Aorta (tissue), 5 donors: ENCODE data around the gene PADI4. TPM values are rescaled to one million over a fixed set of nuclear protein-coding genes. Genes with fewer than 3 reads are reported as not detected.

Experiments
- ATAC-seq: fragments of 200-7000 bp; cut with Tn5 transposase; one replicate; pipeline ENCODE4 v1.9.1; 2022; ENCODE audit warnings: moderate library complexity; ENCODE audit not compliant: low FRiP score
- DNase-seq, 2 donors: peaks; one replicate each; pipeline ENCODE4 v3.0.0-alpha.2; 2020
- H3K27ac ChIP-seq, 2 donors: one replicate each; pipeline ENCODE4 v1.5.1; 2013; ENCODE audit warnings: low read length in 2 of 2, mild to moderate bottlenecking in 2 of 2, moderate library complexity in 2 of 2, control low read depth in 1 of 2, inconsistent platforms in 1 of 2, low read depth in 1 of 2
- H3K27me3 ChIP-seq, 2 donors: one replicate each; pipeline ENCODE4 v1.6.1; 2013; ENCODE audit warnings: control low read depth in 1 of 2, low read length in 1 of 2, mild to moderate bottlenecking in 1 of 2, moderate library complexity in 1 of 2; ENCODE audit not compliant: insufficient read depth in 2 of 2, control insufficient read depth in 1 of 2
- H3K36me3 ChIP-seq, 2 donors: one replicate each; pipeline ENCODE4 v1.6.1; 2013; ENCODE audit warnings: control low read depth in 1 of 2, low read length in 1 of 2, mild to moderate bottlenecking in 1 of 2; ENCODE audit not compliant: insufficient read depth in 2 of 2, control insufficient read depth in 1 of 2
- H3K4me1 ChIP-seq, 2 donors: one replicate each; pipeline ENCODE4 v1.6.1; 2013; ENCODE audit warnings: low read length in 2 of 2, control low read depth in 1 of 2, mild to moderate bottlenecking in 1 of 2, moderate library complexity in 1 of 2; ENCODE audit not compliant: insufficient read depth in 2 of 2, control insufficient read depth in 1 of 2
- H3K4me3 ChIP-seq, 2 donors: one replicate each; pipeline ENCODE4 v1.5.1; 2013; ENCODE audit warnings: low read length in 2 of 2, control low read depth in 1 of 2, mild to moderate bottlenecking in 1 of 2
- H3K9me3 ChIP-seq: one replicate; pipeline ENCODE4 v1.6.1; 2013; ENCODE audit warnings: mild to moderate bottlenecking, low read length; ENCODE audit not compliant: control insufficient read depth
- WGBS, 2 donors: extraction: QIAGEN DNeasy Blood & Tissue Kit; methylation state at CpG; one replicate each; pipeline ENCODE4 v1.1.7; 2013; 5-methylcytosine and 5-hydroxymethylcytosine counted together
- intact Hi-C, 2 donors: fragments of 100-400 bp; cut with DNase I; formaldehyde crosslinking; loops; one replicate each; pipeline versions ENCODE4 v1.14.2 to v1.15.0; 2022
- polyA plus RNA-seq, 2 donors: library from polyadenylated mRNA; stranded (reverse); fragments of 200-250 nt; gene quantifications; one replicate each; pipeline ENCODE4 v1.2.3, GENCODE V29; 2013
- total RNA-seq, 2 donors: library from RNA; stranded (reverse); fragmentation: NEBNext Ultra II Directional; extraction: Animal tissue kit (Norgen Biotek cat#: 25700); gene quantifications; one replicate each; pipeline ENCODE4 v1.2.1, GENCODE V29; 2021
- donor health status: healthy with polysubstance abuse.
- donor health status: Bipolar disorder and iron deficiency.
- donor health status: DM: no; HTN: no; CAD: no.
- donor health status: DM: no; HTN: no; CAD: no.
- donor health status: DM: yes; HTN: yes; CAD: no.

Gene PADI4
- total and polyA plus RNA-seq, 4 donors, result 1.7 to 2.1 TPM; not detected in 2

DNA sequence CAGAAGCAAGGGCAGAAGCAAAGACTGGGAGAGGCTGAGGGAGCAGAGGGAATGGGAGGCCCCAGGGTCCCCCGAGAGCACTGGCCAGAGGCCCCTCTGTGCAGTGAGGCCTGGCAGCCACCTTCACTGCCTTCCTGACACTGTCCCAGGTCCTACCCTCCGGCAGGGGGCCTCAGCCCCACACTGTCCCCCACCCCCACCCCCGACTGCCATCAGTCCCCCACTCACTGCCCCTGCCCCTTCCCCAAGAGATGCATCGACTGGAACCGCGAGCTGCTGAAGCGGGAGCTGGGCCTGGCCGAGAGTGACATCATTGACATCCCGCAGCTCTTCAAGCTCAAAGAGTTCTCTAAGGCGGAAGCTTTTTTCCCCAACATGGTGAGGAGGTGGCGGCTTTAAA is 51.0 kb downstream of the PADI4 start:
- Histone ChIP-seq H3K27me3 (no peaks in the 10 kb centered on the region), H3K9me3 (no peaks in the 10 kb centered on the region), H3K36me3 (no peaks in the 10 kb centered on the region), H3K4me3 (no peak overlapping the region), H3K27ac (no peak overlapping the region), H3K4me1 (no peaks in the 10 kb centered on the region)
- 35 to 45% methylated on average over 11 of the region's 11 CpGs for WGBS, 2 donors
- ATAC-seq (no peak), DNase-seq (no peak)
- intact Hi-C loops, result no loop called here

- no peak for ATAC-seq
- no peaks in the 10 kb centered on the region for H3K4me1 ChIP-seq
- no peaks in the 10 kb centered on the region for H3K27me3 ChIP-seq
- intact Hi-C loops, result no loop called here
- no peaks in the 10 kb centered on the region for H3K36me3 ChIP-seq
- no peaks in the 10 kb centered on the region for H3K9me3 ChIP-seq
- DNase-seq, result no peak
- no peak overlapping the region for H3K27ac ChIP-seq
- H3K4me3 ChIP-seq, result no peak overlapping the region
- WGBS, 2 donors, result 86% methylated on average over 9 of the region's 9 CpGs
Observed at GRCh38 chr1:17359808-17360207, 51.8 kb downstream of the PADI4 start.

GRCh38 chr1:17360272-17360956 is 52.4 kb downstream of the PADI4 start:
- H3K36me3 ChIP-seq, result no peaks in the 10 kb centered on the region
- intact Hi-C loops, result no loop called here
- no peak for ATAC-seq
- no peak overlapping the region for H3K27ac ChIP-seq
- DNase-seq, result no peak
- H3K4me1 ChIP-seq, result no peaks in the 10 kb centered on the region
- H3K4me3 ChIP-seq, result no peak overlapping the region
- no peaks in the 10 kb centered on the region for H3K27me3 ChIP-seq
- H3K9me3 ChIP-seq, result no peaks in the 10 kb centered on the region
- 79 to 84% methylated on average over 11 of the region's 11 CpGs for WGBS, 2 donors

GRCh38 chr1:17361687-17362086 is 53.7 kb downstream of the PADI4 start:
- WGBS, 2 donors, result 61 to 71% methylated on average over 4 of the region's 4 CpGs
- Histone ChIP-seq H3K27me3 (no peaks in the 10 kb centered on the region), H3K9me3 (no peaks in the 10 kb centered on the region), H3K4me3 (no peak overlapping the region), H3K4me1 (no peaks in the 10 kb centered on the region), H3K36me3 (no peaks in the 10 kb centered on the region), H3K27ac (no peak overlapping the region)
- ATAC-seq (no peak), DNase-seq (no peak)
- intact Hi-C loops, result no loop called here

DNA sequence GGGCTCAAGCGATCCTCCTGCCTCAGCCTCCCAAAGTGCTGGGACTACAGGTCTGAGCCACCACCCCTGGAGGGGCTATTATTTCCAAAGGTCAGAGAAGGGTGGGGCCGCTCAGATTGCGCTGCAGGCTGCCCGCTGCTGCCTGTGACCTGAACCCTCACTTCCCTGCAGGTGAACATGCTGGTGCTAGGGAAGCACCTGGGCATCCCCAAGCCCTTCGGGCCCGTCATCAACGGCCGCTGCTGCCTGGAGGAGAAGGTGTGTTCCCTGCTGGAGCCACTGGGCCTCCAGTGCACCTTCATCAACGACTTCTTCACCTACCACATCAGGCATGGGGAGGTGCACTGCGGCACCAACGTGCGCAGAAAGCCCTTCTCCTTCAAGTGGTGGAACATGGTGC is 55.4 kb downstream of the PADI4 start:
- Histone ChIP-seq H3K4me1 (no peaks in the 10 kb centered on the region), H3K4me3 (no peak overlapping the region), H3K27me3 (no peaks in the 10 kb centered on the region), H3K9me3 (no peaks in the 10 kb centered on the region), H3K27ac (no peak overlapping the region), H3K36me3 (no peaks in the 10 kb centered on the region)
- intact Hi-C loops, result no loop called here
- ATAC-seq, result no peak
- DNase-seq, result no peak
- WGBS, 2 donors, result 84 to 88% methylated on average over 11 to 12 of the region's 12 CpGs

DNA sequence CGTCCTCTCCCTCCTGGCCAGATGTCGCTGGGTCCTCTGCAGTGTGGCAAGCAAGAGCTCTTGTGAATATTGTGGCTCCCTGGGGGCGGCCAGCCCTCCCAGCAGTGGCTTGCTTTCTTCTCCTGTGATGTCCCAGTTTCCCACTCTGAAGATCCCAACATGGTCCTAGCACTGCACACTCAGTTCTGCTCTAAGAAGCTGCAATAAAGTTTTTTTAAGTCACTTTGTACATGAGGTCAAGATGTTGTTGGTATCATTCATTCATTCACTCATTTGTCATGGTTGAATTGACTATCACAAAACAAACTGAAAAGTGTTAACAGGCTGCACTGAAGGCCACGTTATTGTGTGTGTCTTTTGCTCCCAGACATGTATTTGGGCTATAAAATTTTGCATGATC is 55.8 kb downstream of the PADI4 start:
- intact Hi-C loops, result no loop called here
- H3K36me3 ChIP-seq, result no peaks in the 10 kb centered on the region
- H3K27ac ChIP-seq, result no peak overlapping the region
- 69 to 72% methylated on average over 4 of the region's 4 CpGs for WGBS, 2 donors
- no peaks in the 10 kb centered on the region for H3K4me1 ChIP-seq
- ATAC-seq, result no peak
- no peaks in the 10 kb centered on the region for H3K9me3 ChIP-seq
- H3K27me3 ChIP-seq, result no peaks in the 10 kb centered on the region
- DNase-seq, result no peak
- H3K4me3 ChIP-seq, result no peak overlapping the region

GRCh38 chr1:17365293-17365692 is 57.3 kb downstream of the PADI4 start:
- Histone ChIP-seq H3K27me3 (no peaks in the 10 kb centered on the region), H3K9me3 (no peaks in the 10 kb centered on the region), H3K4me1 (no peaks in the 10 kb centered on the region), H3K27ac (no peak overlapping the region), H3K4me3 (no peak overlapping the region), H3K36me3 (no peaks in the 10 kb centered on the region)
- DNase-seq, result no peak
- ATAC-seq, result no peak
- intact Hi-C loops, result no loop called here
- 74 to 75% methylated on average over 3 of the region's 3 CpGs for WGBS, 2 donors

DNA sequence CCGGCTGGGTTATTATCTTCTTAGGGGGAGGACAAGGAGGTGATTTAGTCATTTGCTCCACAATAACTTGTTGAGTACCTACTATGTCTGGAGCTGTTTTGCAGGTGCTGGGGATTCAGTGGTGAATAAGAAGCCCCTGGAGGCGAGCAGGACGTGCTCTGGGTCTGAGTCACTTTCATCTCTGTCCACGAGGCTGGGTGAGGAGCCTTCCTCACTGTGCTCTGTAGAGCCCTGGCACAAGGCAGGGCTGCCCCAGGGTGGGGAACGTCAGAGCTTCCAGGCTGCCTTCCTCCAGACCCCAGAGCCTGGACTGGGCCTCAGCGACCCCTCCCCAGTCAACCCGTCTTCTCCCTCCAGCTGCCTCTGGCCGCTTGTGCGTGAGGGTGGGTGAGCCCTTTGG is 61.5 kb downstream of the PADI4 start:
- ATAC-seq, result no peak
- WGBS, 2 donors, result 57 to 69% methylated on average over 9 of the region's 9 CpGs

DNA sequence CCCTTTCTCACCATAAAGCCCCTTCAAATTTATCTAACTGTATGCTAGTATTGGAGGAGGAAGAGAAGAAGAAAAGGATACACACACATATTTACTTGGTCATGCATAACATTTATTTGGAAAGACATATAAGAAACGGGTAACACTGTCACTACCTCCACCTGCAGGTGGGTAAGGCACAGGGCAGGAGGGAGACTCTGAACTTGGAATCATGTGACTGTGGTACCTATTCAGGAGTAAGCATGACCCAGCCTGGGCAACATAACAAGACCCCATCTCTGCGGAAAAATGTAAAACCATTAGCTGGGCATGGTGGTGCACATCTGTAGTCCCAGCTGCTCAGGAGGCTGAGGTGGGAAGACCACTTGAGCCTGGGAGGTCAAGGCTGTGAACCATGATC is 62.6 kb downstream of the PADI4 start:
- WGBS, 2 donors, result 53 to 56% methylated on average over 2 of the region's 2 CpGs
- no peak overlapping the region for H3K4me3 ChIP-seq
- DNase-seq (no peak), ATAC-seq (no peak)
- no peaks in the 10 kb centered on the region for H3K4me1 ChIP-seq
- no peaks in the 10 kb centered on the region for H3K9me3 ChIP-seq
- intact Hi-C loops, result no loop called here
- no peak overlapping the region for H3K27ac ChIP-seq
- no peaks in the 10 kb centered on the region for H3K36me3 ChIP-seq
- H3K27me3 ChIP-seq, result no peaks in the 10 kb centered on the region

More for the DNA sequence above, 61.5 kb downstream of the PADI4 start:
- Histone ChIP-seq H3K4me1 (no peaks in the 10 kb centered on the region), H3K36me3 (no peaks in the 10 kb centered on the region), H3K27ac (no peak overlapping the region), H3K4me3 (no peak overlapping the region), H3K9me3 (no peaks in the 10 kb centered on the region), H3K27me3 (no peaks in the 10 kb centered on the region)
- intact Hi-C loops, result no loop called here
- DNase-seq, result no peak
